ENCODE data around the gene TRMT10C. TPM values are rescaled to one million over a fixed set of nuclear protein-coding genes. Genes with fewer than 3 reads are reported as not detected.

The TRMT10C gene
- total RNA-seq, 1 experiment from 2014 or later: 34.2 TPM

- Histone ChIP-seq H3F3A (ENCODE audit: insufficient read depth, low read depth) (no peaks in the 10 kb centered on the region), H3K4me1 (replicated peaks; ENCODE audit: insufficient read depth) (no peaks in the 10 kb centered on the region)
- intact Hi-C loops (cut with micrococcal nuclease; ENCODE audit: unreplicated experiment): no loop called here
Measured at GRCh38 chr3:101532783-101533602, 28.7 kb upstream of the TRMT10C start.

GRCh38 chr3:101533603-101533968, 28.1 kb upstream of the TRMT10C start:
- no peaks in the 10 kb centered on the region for H3K9me3 ChIP-seq (ENCODE audit: insufficient read depth, low read depth)
- no peak overlapping the region for H3K27ac ChIP-seq
- H3K4me3 ChIP-seq: no peak overlapping the region
- H3K79me2 ChIP-seq (ENCODE audit: low read depth): no peaks in the 10 kb centered on the region
- no peak overlapping the region for H3K4me2 ChIP-seq
- intact Hi-C loops (cut with micrococcal nuclease; ENCODE audit: unreplicated experiment): no loop called here
- H2AFZ ChIP-seq: no peak overlapping the region
- ChIA-PET CTCF (no interaction called here), POLR2A (ENCODE audit: unreplicated experiment) (no interaction called here)
- peaks cover 18% of the 10 kb centered on the region for H3K27me3 ChIP-seq (ENCODE audit: insufficient read depth, low read depth)
- no peaks in the 10 kb centered on the region for H3F3A ChIP-seq (ENCODE audit: insufficient read depth, low read depth)
- TF ChIP-seq CTCF (conservative IDR thresholded peaks at IDR 0.05) (no peak), EZH2 (IDR thresholded peaks at IDR 0.05; ENCODE audit: low read depth) (no peak)
- no peaks in the 10 kb centered on the region for H3K36me3 ChIP-seq (ENCODE audit: low read depth)
- no peak for DNase-seq
- no peaks in the 10 kb centered on the region for H4K20me1 ChIP-seq (ENCODE audit: insufficient read depth)
- H3K9me2 ChIP-seq (ENCODE audit: insufficient read depth): no peaks in the 10 kb centered on the region
- no peaks in the 10 kb centered on the region for H3K4me1 ChIP-seq (replicated peaks; ENCODE audit: insufficient read depth)
- BruUV-seq (replicated peaks): no TSS peak

More at GRCh38 chr3:101532783-101533602, 28.7 kb upstream of the TRMT10C start:
- no peak for DNase-seq
- H3K27me3 ChIP-seq (ENCODE audit: insufficient read depth, low read depth): peaks cover 15% of the 10 kb centered on the region
- H3K36me3 ChIP-seq (ENCODE audit: low read depth): no peaks in the 10 kb centered on the region
- no TSS peak for BruUV-seq (replicated peaks)
- CTCF ChIA-PET: no interaction called here
- no peak overlapping the region for H3K4me2 ChIP-seq
- H3K27ac ChIP-seq: no peak overlapping the region
- no peaks in the 10 kb centered on the region for H4K20me1 ChIP-seq (ENCODE audit: insufficient read depth)
- H2AFZ ChIP-seq: no peak overlapping the region
- H3K4me3 ChIP-seq: no peak overlapping the region
- POLR2A ChIA-PET (ENCODE audit: unreplicated experiment): no interaction called here
- H3K9me3 ChIP-seq (ENCODE audit: insufficient read depth, low read depth): no peaks in the 10 kb centered on the region
- no peaks in the 10 kb centered on the region for H3K9me2 ChIP-seq (ENCODE audit: insufficient read depth)
- no peaks in the 10 kb centered on the region for H3K79me2 ChIP-seq (ENCODE audit: low read depth)
- TF ChIP-seq EZH2 (IDR thresholded peaks at IDR 0.05; ENCODE audit: low read depth) (no peak), CTCF (conservative IDR thresholded peaks at IDR 0.05) (no peak)

GRCh38 chr3:101535221-101535620, 26.4 kb upstream of the TRMT10C start:
- peaks cover 32% of the 10 kb centered on the region for H3K27me3 ChIP-seq (ENCODE audit: insufficient read depth, low read depth)
- no peak for DNase-seq
- H3K27ac ChIP-seq: no peak overlapping the region
- no peaks in the 10 kb centered on the region for H3K4me1 ChIP-seq (replicated peaks; ENCODE audit: insufficient read depth)
- TF ChIP-seq CTCF (conservative IDR thresholded peaks at IDR 0.05): no peak
- no peak for TF ChIP-seq EZH2 (IDR thresholded peaks at IDR 0.05; ENCODE audit: low read depth)
- H3K9me3 ChIP-seq (ENCODE audit: insufficient read depth, low read depth): no peaks in the 10 kb centered on the region
- H3K79me2 ChIP-seq (ENCODE audit: low read depth): no peaks in the 10 kb centered on the region
- no peak overlapping the region for H3K4me2 ChIP-seq
- CTCF ChIA-PET: no interaction called here
- H3K4me3 ChIP-seq: no peak overlapping the region
- no TSS peak for BruUV-seq (replicated peaks)
- H3K9me2 ChIP-seq (ENCODE audit: insufficient read depth): no peaks in the 10 kb centered on the region
- intact Hi-C loops (cut with micrococcal nuclease; ENCODE audit: unreplicated experiment): no loop called here
- H3K36me3 ChIP-seq (ENCODE audit: low read depth): no peaks in the 10 kb centered on the region
- POLR2A ChIA-PET (ENCODE audit: unreplicated experiment): no interaction called here
- H4K20me1 ChIP-seq (ENCODE audit: insufficient read depth): no peaks in the 10 kb centered on the region
- no peaks in the 10 kb centered on the region for H3F3A ChIP-seq (ENCODE audit: insufficient read depth, low read depth)
- H2AFZ ChIP-seq: no peak overlapping the region

Measured in PC-9 (cell line).